Ishikawa (cell line): ENCODE measurements around the gene TTC4.

Source experiments
- CEBPB ChIP-seq: IDR thresholded peaks from 2 replicates; pipeline ENCODE4 v1.6.1; 2012
- CREB1 ChIP-seq: IDR thresholded peaks from 2 replicates; pipeline ENCODE4 v1.6.1; 2012; ENCODE audit warnings: low read depth
- EGR1 ChIP-seq: IDR thresholded peaks from 2 replicates; pipeline ENCODE4 v1.6.1; 2012
- EP300 ChIP-seq: IDR thresholded peaks from 2 replicates; pipeline ENCODE4 v1.6.1; 2012; ENCODE audit warnings: borderline replicate concordance
- FOXM1 ChIP-seq: IDR thresholded peaks from 2 replicates; pipeline ENCODE4 v1.6.1; 2012; ENCODE audit warnings: low read depth, borderline replicate concordance
- MAX ChIP-seq: IDR thresholded peaks from 2 replicates; pipeline ENCODE4 v1.6.1; 2012
- NFIC ChIP-seq: IDR thresholded peaks from 2 replicates; pipeline ENCODE4 v1.6.1; 2012
- RAD21 ChIP-seq: IDR thresholded peaks from 2 replicates; pipeline ENCODE4 v1.6.1; 2012; ENCODE audit warnings: low read depth
- REST ChIP-seq: IDR thresholded peaks from 2 replicates; pipeline ENCODE4 v1.6.1; 2012; ENCODE audit warnings: low read depth, mild to moderate bottlenecking
- TAF1 ChIP-seq: IDR thresholded peaks from 2 replicates; pipeline ENCODE4 v1.6.1; 2012; ENCODE audit warnings: low read depth, mild to moderate bottlenecking
- TCF12 ChIP-seq: IDR thresholded peaks from 2 replicates; pipeline ENCODE4 v1.6.1; 2012; ENCODE audit warnings: low read depth
- TEAD4 ChIP-seq: IDR thresholded peaks from 2 replicates; pipeline ENCODE4 v1.6.1; 2012
- USF1 ChIP-seq: IDR thresholded peaks from 2 replicates; pipeline ENCODE4 v1.6.1; 2012
- YY1 ChIP-seq: IDR thresholded peaks from 2 replicates; pipeline ENCODE4 v1.6.1; 2012; ENCODE audit warnings: low read depth
- ZBTB7A ChIP-seq: IDR thresholded peaks from 2 replicates; pipeline ENCODE4 v1.6.1; 2012; ENCODE audit warnings: low read depth

Gene TTC4

GRCh38 chr1:54741531-54741930 is 25.9 kb downstream of the TTC4 start:
- TF ChIP-seq REST (no peak), CEBPB (no peak), EGR1 (no peak), ZBTB7A (no peak), USF1 (no peak), EP300 (no peak), MAX (no peak), FOXM1 (no peak), NFIC (no peak), TEAD4 (no peak), TAF1 (no peak), YY1 (no peak), RAD21 (no peak)

- TF ChIP-seq NFIC (no peak), TEAD4 (no peak), YY1 (no peak), EP300 (no peak), TAF1 (no peak), CREB1 (no peak), USF1 (no peak), MAX (no peak), RAD21 (no peak), REST (no peak), ZBTB7A (no peak), FOXM1 (no peak), TCF12 (no peak), CEBPB (no peak), EGR1 (no peak)
These were observed 26.6 kb downstream of the TTC4 start for GRCh38 chr1:54742282-54742681.

GRCh38 chr1:54743416-54744226 is 28.0 kb downstream of the TTC4 start:
- TF ChIP-seq ZBTB7A (no peak), RAD21 (no peak), CREB1 (no peak), NFIC (no peak), TCF12 (no peak), CEBPB (no peak), USF1 (no peak), TEAD4 (no peak), EGR1 (no peak)

GRCh38 chr1:54744696-54745095 is 29.0 kb downstream of the TTC4 start:
- TF ChIP-seq NFIC (no peak), EGR1 (no peak), EP300 (no peak), CEBPB (no peak), FOXM1 (no peak), USF1 (no peak), REST (no peak), TCF12 (no peak), YY1 (no peak), CREB1 (no peak), RAD21 (no peak)
